ENCODE results near the gene KIF5C.
A peak's percentile ranks its signal among the peaks of the same experiment; 100 is the strongest.

KIF5C gene

GRCh38 chr2:148924514-148925178 is 49.6 kb downstream of the KIF5C start:
- no peak for DNase-seq (ENCODE audit: low read depth in 3 of 3)

- peak in 1 of 3 donors; percentile 45 for DNase-seq (ENCODE audit: low read depth in 3 of 3)
These were observed 51.4 kb downstream of the KIF5C start for GRCh38 chr2:148926291-148926961.

- peak in 1 of 3 donors; percentile 22 for DNase-seq (ENCODE audit: low read depth in 3 of 3)
These were observed 52.0 kb downstream of the KIF5C start for GRCh38 chr2:148926981-148927401.

GRCh38 chr2:148928395-148928794 is 53.4 kb downstream of the KIF5C start:
- DNase-seq (ENCODE audit: low read depth in 3 of 3) = no peak

GRCh38 chr2:148930046-148930775 is 55.2 kb downstream of the KIF5C start:
- DNase-seq (ENCODE audit: low read depth in 3 of 3) = no peak

- DNase-seq (ENCODE audit: low read depth in 3 of 3) = no peak
These were observed 57.5 kb downstream of the KIF5C start for GRCh38 chr2:148932536-148932935.

GRCh38 chr2:148933456-148933855 is 58.4 kb downstream of the KIF5C start:
- no peak for DNase-seq (ENCODE audit: low read depth in 3 of 3)

GRCh38 chr2:148935791-148936190 is 60.8 kb downstream of the KIF5C start:
- no peak for DNase-seq (ENCODE audit: low read depth in 3 of 3)

- no peak for DNase-seq (ENCODE audit: low read depth in 3 of 3)
These were observed 61.9 kb downstream of the KIF5C start for GRCh38 chr2:148936857-148937450.

- no peak for DNase-seq (ENCODE audit: low read depth in 3 of 3)
These were observed 64.2 kb downstream of the KIF5C start for GRCh38 chr2:148939271-148939670.

- no peak for DNase-seq (ENCODE audit: low read depth in 3 of 3)
These were observed 68.1 kb downstream of the KIF5C start for GRCh38 chr2:148943097-148943496.

- no peak for DNase-seq (ENCODE audit: low read depth in 3 of 3)
These were observed 69.5 kb downstream of the KIF5C start for GRCh38 chr2:148944536-148944935.

GRCh38 chr2:148947299-148947698 is 72.3 kb downstream of the KIF5C start:
- no peak for DNase-seq (ENCODE audit: low read depth in 3 of 3)

GRCh38 chr2:148948868-148949267 is 73.8 kb downstream of the KIF5C start:
- DNase-seq (ENCODE audit: low read depth in 3 of 3) = no peak

- no peak for DNase-seq (ENCODE audit: low read depth in 3 of 3)
These were observed 74.3 kb downstream of the KIF5C start for GRCh38 chr2:148949348-148949747.

GRCh38 chr2:148952621-148953020 is 77.6 kb downstream of the KIF5C start:
- no peak for DNase-seq (ENCODE audit: low read depth in 3 of 3)

GRCh38 chr2:148953426-148953825 is 78.4 kb downstream of the KIF5C start:
- no peak for DNase-seq (ENCODE audit: low read depth in 3 of 3)

GRCh38 chr2:148954536-148954935 is 79.5 kb downstream of the KIF5C start:
- no peak for DNase-seq (ENCODE audit: low read depth in 3 of 3)

- no peak for DNase-seq (ENCODE audit: low read depth in 3 of 3)
These were observed 80.8 kb downstream of the KIF5C start for GRCh38 chr2:148955798-148956197.

- DNase-seq (ENCODE audit: low read depth in 3 of 3) = no peak
These were observed 82.0 kb downstream of the KIF5C start for GRCh38 chr2:148957023-148957422.

- no peak for DNase-seq (ENCODE audit: low read depth in 3 of 3)
These were observed 84.7 kb downstream of the KIF5C start for GRCh38 chr2:148959745-148960144.

GRCh38 chr2:148960483-148960882 is 85.5 kb downstream of the KIF5C start:
- no peak for DNase-seq (ENCODE audit: low read depth in 3 of 3)
